HFFc6 (cell line): ENCODE results near the gene PLCG1. TPM values are rescaled to one million over a fixed set of nuclear protein-coding genes. Genes with fewer than 3 reads are reported as not detected.
"Not testable (repeated sequence)": the region's sequence is repeated elsewhere in the genome, so short reads cannot be mapped to it uniquely, and the experiment has no call there.

Source experiments
- DNase-seq: peaks from one replicate; pipeline ENCODE4 v3.0.0-alpha.2; 2018
- H3K27ac Mint-ChIP-seq: 2 replicates; pipeline ENCODE4 v1.8.0; 2020; ENCODE audit warnings: mild to moderate bottlenecking, mixed read lengths
- H3K27me3 Mint-ChIP-seq: 2 replicates; pipeline ENCODE4 v1.8.0; 2021; ENCODE audit warnings: mild to moderate bottlenecking, moderate library complexity, mixed read lengths; ENCODE audit not compliant: insufficient read depth
- H3K36me3 Mint-ChIP-seq: 2 replicates; pipeline ENCODE4 v1.8.0; 2021; ENCODE audit warnings: low read depth, mixed read lengths
- H3K4me1 Mint-ChIP-seq: 2 replicates; pipeline ENCODE4 v1.8.0; 2020; ENCODE audit warnings: low read depth, mixed read lengths
- H3K4me3 Mint-ChIP-seq: 2 replicates; pipeline ENCODE4 v1.8.0; 2020; ENCODE audit warnings: mild to moderate bottlenecking, moderate library complexity, mixed read lengths
- H3K9me3 Mint-ChIP-seq: 2 replicates; pipeline ENCODE4 v1.8.0; 2020; ENCODE audit warnings: mild to moderate bottlenecking, mixed read lengths
- total RNA-seq, 6 experiments: library from RNA; stranded (reverse); fragmentation: NEBNext Ultra II Directional; extraction: Animal tissue kit (Norgen Biotek cat#: 25700); gene quantifications; 2 replicates in 1 of 6; 3 replicates in 5 of 6; pipeline ENCODE4 v1.2.3, GENCODE V29; 2021
- TF ChIP-seq, protein P1 (sequence below): fragments of 200-600 bp; sonication (generic); IDR thresholded peaks from 2 replicates; pipeline ENCODE4 v1.5.0; 2021; ENCODE audit warnings: antibody characterized with exemption, mild to moderate bottlenecking

PLCG1 gene
- total RNA-seq, 6 experiments from 2014 or later: 44.4 to 62.1 (median 50.1) TPM

DNA sequence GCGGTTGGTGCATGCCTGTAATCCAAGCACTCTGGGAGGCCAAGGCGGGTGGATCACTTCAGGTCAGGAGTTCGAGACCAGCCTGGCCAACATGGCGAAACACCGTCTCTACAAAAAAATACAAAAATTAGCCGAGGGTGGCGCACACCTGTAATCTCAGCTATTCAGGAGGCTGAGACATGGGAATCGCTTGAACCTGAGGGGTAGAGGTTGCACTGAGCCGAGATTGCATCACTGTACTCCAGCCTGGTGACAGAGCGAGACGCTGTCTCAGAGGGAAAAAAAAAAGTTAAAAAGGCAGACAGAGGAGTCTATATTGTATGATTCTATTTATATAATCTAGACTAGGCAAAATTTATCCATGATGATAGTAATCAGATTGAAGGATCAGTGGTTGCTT, 27.3 kb upstream of the PLCG1 start:
- H3K27me3 Mint-ChIP-seq: peaks cover 7% of the 10 kb centered on the region; the same call in 1 of the 2 replicates
- DNase-seq: no peak
- H3K9me3 Mint-ChIP-seq: no peaks in the 10 kb centered on the region
- peaks cover 6% of the 10 kb centered on the region; the same call in 1 of the 2 replicates for H3K4me1 Mint-ChIP-seq
- H3K36me3 Mint-ChIP-seq: peaks cover 26% of the 10 kb centered on the region; the same call in 1 of the 2 replicates
- TF ChIP-seq, protein P1, sequence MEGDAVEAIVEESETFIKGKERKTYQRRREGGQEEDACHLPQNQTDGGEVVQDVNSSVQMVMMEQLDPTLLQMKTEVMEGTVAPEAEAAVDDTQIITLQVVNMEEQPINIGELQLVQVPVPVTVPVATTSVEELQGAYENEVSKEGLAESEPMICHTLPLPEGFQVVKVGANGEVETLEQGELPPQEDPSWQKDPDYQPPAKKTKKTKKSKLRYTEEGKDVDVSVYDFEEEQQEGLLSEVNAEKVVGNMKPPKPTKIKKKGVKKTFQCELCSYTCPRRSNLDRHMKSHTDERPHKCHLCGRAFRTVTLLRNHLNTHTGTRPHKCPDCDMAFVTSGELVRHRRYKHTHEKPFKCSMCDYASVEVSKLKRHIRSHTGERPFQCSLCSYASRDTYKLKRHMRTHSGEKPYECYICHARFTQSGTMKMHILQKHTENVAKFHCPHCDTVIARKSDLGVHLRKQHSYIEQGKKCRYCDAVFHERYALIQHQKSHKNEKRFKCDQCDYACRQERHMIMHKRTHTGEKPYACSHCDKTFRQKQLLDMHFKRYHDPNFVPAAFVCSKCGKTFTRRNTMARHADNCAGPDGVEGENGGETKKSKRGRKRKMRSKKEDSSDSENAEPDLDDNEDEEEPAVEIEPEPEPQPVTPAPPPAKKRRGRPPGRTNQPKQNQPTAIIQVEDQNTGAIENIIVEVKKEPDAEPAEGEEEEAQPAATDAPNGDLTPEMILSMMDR: no peak
- H3K4me3 Mint-ChIP-seq: no peak overlapping the region
- H3K27ac Mint-ChIP-seq: no peak overlapping the region

DNA sequence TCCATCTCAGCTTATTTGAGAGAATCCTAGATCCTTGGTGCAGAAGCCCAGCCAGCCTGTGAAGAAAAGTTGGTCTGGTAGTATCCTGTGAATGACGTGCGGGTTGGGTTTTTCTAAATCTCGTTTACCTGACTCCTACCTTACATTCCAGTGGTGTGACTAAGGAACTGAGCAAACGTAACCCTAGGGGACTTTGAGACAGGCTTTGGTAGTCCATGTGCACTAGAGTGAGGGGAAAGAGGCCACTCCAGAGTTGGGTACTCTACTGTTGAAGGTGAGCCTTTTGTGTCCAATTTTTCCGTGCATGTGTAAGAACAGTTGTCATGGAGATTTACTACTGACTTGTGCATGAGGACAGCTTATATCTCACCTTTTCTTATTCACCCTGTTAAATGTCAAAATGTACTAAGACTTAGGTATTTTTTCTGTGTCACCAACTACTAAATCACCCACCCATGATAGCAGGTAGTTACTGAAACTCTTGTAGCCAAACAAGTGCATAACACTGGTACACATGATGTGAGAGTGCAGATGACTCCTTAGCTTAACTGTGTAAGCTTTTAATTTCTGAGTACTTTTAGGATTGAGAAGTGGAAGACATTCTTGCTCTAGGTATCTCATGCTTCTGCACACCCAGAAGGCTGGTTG, 26.3 kb upstream of the PLCG1 start:
- Mint-ChIP-seq H3K4me1 (peaks cover 6% of the 10 kb centered on the region; the same call in 1 of the 2 replicates), H3K27ac (no peak overlapping the region; the same call in 1 of the 2 replicates), H3K36me3 (peaks cover 37% of the 10 kb centered on the region; the same call in 1 of the 2 replicates), H3K4me3 (no peak overlapping the region), H3K9me3 (no peaks in the 10 kb centered on the region), H3K27me3 (peaks cover 7% of the 10 kb centered on the region; the same call in 1 of the 2 replicates)
- no peak for DNase-seq
- TF ChIP-seq, protein P1: no peak

DNA sequence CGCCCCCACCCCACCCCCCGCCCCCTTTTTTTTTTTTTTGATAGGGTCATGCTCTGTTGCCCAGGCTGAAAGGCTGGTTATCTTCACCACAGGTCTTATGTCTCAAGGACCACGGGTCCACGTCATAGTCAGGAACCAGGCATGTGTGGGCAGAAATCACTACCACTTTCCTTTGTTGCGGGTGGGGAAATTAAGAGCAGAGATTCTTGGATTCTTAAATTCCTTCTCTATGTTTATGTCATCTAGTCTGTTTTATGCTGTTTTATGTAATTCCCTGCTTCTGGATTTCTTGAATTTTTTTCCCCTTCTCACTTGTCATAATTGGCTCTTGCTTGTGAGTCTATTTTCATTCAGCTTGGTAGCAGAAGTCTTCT, 25.8 kb upstream of the PLCG1 start:
- TF ChIP-seq, protein P1: no peak
- Mint-ChIP-seq H3K27me3 (peaks cover 7% of the 10 kb centered on the region; the same call in 1 of the 2 replicates), H3K4me1 (peaks cover 6% of the 10 kb centered on the region; the same call in 1 of the 2 replicates), H3K27ac (peak overlapping the region; percentile 3; the same call in 1 of the 2 replicates), H3K9me3 (no peaks in the 10 kb centered on the region), H3K4me3 (no peak overlapping the region), H3K36me3 (peaks cover 42% of the 10 kb centered on the region)
- no peak for DNase-seq

DNA sequence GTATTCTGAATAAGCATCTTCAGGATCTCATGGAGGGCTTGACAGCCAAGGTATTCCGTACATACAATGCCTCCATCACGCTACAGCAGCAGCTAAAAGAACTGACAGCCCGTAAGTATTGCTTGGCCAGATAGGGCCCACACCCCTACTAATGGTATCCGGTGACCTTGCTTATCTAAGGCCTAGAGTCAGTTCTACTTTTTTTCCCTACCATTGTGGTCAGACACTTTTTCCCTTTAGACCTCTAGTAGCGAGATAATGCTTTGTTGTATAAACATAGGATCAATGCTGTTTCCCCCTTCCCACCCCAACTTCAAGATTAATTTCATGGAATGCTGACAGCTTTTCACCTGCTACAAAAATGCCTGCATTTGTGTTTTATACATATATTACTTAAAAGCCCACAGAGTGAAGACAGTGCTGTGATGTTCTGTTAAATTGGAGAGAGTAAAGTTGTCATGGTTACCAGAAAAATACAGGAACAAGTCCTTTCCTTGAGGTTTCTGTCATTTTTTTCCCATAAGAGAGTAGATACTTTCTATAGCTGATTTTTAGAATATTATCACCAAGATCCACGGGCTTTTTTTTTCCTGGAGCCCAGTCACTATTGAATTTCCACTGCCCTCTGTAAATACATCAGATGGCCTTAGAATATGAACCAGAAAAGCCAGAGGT, 20.9 kb upstream of the PLCG1 start:
- H3K36me3 Mint-ChIP-seq: peaks cover 60% of the 10 kb centered on the region
- no peaks in the 10 kb centered on the region for H3K9me3 Mint-ChIP-seq
- TF ChIP-seq, protein P1: no peak
- peak overlapping the region; percentile 57 for H3K27ac Mint-ChIP-seq
- DNase-seq: no peak
- H3K4me1 Mint-ChIP-seq: peaks cover 14% of the 10 kb centered on the region; the same call in 1 of the 2 replicates
- H3K27me3 Mint-ChIP-seq: peaks cover 4% of the 10 kb centered on the region; the same call in 1 of the 2 replicates
- no peak overlapping the region for H3K4me3 Mint-ChIP-seq

DNA sequence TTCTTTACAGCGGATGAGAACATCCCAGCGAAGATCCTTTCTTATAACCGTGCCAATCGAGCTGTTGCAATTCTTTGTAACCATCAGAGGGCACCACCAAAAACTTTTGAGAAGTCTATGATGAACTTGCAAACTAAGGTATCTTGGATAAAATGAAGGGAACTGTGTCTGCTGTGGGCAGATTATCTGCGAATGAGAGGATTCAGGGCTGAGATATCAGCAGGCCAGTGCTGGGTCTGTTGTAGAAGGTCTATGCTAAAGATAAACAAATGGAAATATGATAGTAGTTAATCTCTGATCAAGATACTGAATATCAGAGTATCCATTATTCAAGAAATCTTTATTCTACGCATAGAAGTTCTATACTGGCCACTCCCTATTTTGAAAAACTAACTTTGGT, 19.2 kb upstream of the PLCG1 start:
- H3K4me3 Mint-ChIP-seq, H3K9me3 Mint-ChIP-seq, H3K27ac Mint-ChIP-seq, H3K27me3 Mint-ChIP-seq, DNase-seq: not testable (repeated sequence)
- TF ChIP-seq, protein P1: peak; percentile 34; the same call in 1 of the 2 replicates
- Mint-ChIP-seq H3K4me1 (peaks cover 14% of the 10 kb centered on the region; the same call in 1 of the 2 replicates), H3K36me3 (peaks cover 60% of the 10 kb centered on the region)
